Activated CD4-positive, alpha-beta T cell treated with anti-CD3 and anti-CD28 coated beads for 36 hours (primary cell): ENCODE results near the gene TNFRSF1A. TPM values are rescaled to one million over a fixed set of nuclear protein-coding genes. Genes with fewer than 3 reads are reported as not detected.
"Not testable (repeated sequence)": the region's sequence is repeated elsewhere in the genome, so short reads cannot be mapped to it uniquely, and the experiment has no call there.

Source experiments
- ATAC-seq: fragments of 200-7000 bp; cut with Tn5 transposase; one replicate; pipeline ENCODE4 v1.10.0; 2021; ENCODE audit warnings: mild to moderate bottlenecking, moderate library complexity
- CTCF ChIA-PET: fragments of 350-600 bp; sonication (Branson Sonifier 250); formaldehyde crosslinking; loops from one replicate; lab custom pipeline; 2021; ENCODE audit warnings: antibody characterized with exemption; lab: Charles Lee
- POLR2A ChIA-PET: fragments of 350-600 bp; sonication (Branson Sonifier 250); formaldehyde crosslinking; loops from one replicate; lab custom pipeline; 2021; ENCODE audit warnings: antibody characterized with exemption, inconsistent platforms; lab: Charles Lee
- DNase-seq: peaks from one replicate; pipeline ENCODE4 v3.0.0-alpha.2; 2020
- H3K27ac Mint-ChIP-seq: one replicate; pipeline ENCODE4 v1.8.0; 2021; ENCODE audit warnings: mixed read lengths
- H3K27me3 Mint-ChIP-seq: one replicate; pipeline ENCODE4 v1.8.0; 2021; ENCODE audit warnings: mixed read lengths
- H3K36me3 Mint-ChIP-seq: one replicate; pipeline ENCODE4 v1.8.0; 2021; ENCODE audit warnings: low read depth, mixed read lengths
- H3K4me1 Mint-ChIP-seq: one replicate; pipeline ENCODE4 v1.8.0; 2021; ENCODE audit warnings: mixed read lengths
- H3K4me3 Mint-ChIP-seq: one replicate; pipeline ENCODE4 v1.8.0; 2021; ENCODE audit warnings: mild to moderate bottlenecking, moderate library complexity, mixed read lengths
- H3K9me3 Mint-ChIP-seq: one replicate; pipeline ENCODE4 v1.8.0; 2021; ENCODE audit warnings: low read depth, mixed read lengths
- intact Hi-C, 2 experiments: fragments of 100-400 bp; cut with DNase I in 1 of 2; cut with micrococcal nuclease in 1 of 2; formaldehyde crosslinking; loops; one replicate each; pipeline versions ENCODE4 v1.14.2 to v1.15.1; 2022 to 2024; cut with DNase I, micrococcal nuclease
- total RNA-seq, 2 experiments: library from RNA; stranded (reverse); gene quantifications; one replicate each; pipeline ENCODE4 v1.2.3, GENCODE V29; 2021

The TNFRSF1A gene
- total RNA-seq, 2 experiments from 2014 or later: 42.1 to 58.7 TPM

GRCh38 chr12:6354495-6355393 is 12.9 kb upstream of the TNFRSF1A start:
- no peaks in the 10 kb centered on the region for H3K9me3 Mint-ChIP-seq
- no peaks in the 10 kb centered on the region for H3K4me1 Mint-ChIP-seq
- no peak overlapping the region for H3K4me3 Mint-ChIP-seq
- POLR2A ChIA-PET: no interaction called here
- no peak overlapping the region for H3K27ac Mint-ChIP-seq
- H3K36me3 Mint-ChIP-seq: no peaks in the 10 kb centered on the region
- H3K27me3 Mint-ChIP-seq: no peaks in the 10 kb centered on the region
- no peak for ATAC-seq
- intact Hi-C loops: no loop called here
- no peak for DNase-seq
- CTCF ChIA-PET: interaction anchor here (0.7 kb wide), 1 partner anchor 15 kb away, joined by 3 read pairs; no protein-coding TSS in a partner anchor

GRCh38 chr12:6352193-6353173 is 10.6 kb upstream of the TNFRSF1A start:
- Mint-ChIP-seq H3K4me1 (peaks cover 2% of the 10 kb centered on the region), H3K27me3 (no peaks in the 10 kb centered on the region), H3K9me3 (no peaks in the 10 kb centered on the region), H3K36me3 (no peaks in the 10 kb centered on the region), H3K27ac (no peak overlapping the region), H3K4me3 (no peak overlapping the region)
- ChIA-PET POLR2A (no interaction called here), CTCF (interaction anchor here (0.8 to 1.1 kb wide), 2 partner anchors 9 to 440 kb away, joined by 3 read pairs; no protein-coding TSS in a partner anchor)
- ATAC-seq (no peak), DNase-seq (no peak)
- intact Hi-C loops: no loop called here

- H3K4me1 Mint-ChIP-seq: peaks cover 10% of the 10 kb centered on the region
- ChIA-PET POLR2A (interaction anchor here (0.6 kb wide), 1 partner anchor 18 kb away, joined by 6 read pairs; no protein-coding TSS in a partner anchor), CTCF (interaction anchor here (0.8 to 0.9 kb wide), 2 partner anchors 114 to 441 kb away, joined by 3 read pairs; no protein-coding TSS in a partner anchor)
- no peaks in the 10 kb centered on the region for H3K27me3 Mint-ChIP-seq
- intact Hi-C loops: no loop called here
- H3K9me3 Mint-ChIP-seq: no peaks in the 10 kb centered on the region
- no peak overlapping the region for H3K4me3 Mint-ChIP-seq
- no peak overlapping the region for H3K27ac Mint-ChIP-seq
- DNase-seq: no peak
- no peak for ATAC-seq
- no peaks in the 10 kb centered on the region for H3K36me3 Mint-ChIP-seq
These were observed 9.7 kb upstream of the TNFRSF1A start for GRCh38 chr12:6351622-6352021.

- H3K9me3 Mint-ChIP-seq: no peaks in the 10 kb centered on the region
- intact Hi-C loops: no loop called here
- CTCF ChIA-PET: interaction anchor here (0.6 to 0.7 kb wide), 2 partner anchors 129 to 405 kb away, joined by 4 read pairs; partner anchors contain the start of gene MLF2
- H3K27ac Mint-ChIP-seq: no peak overlapping the region
- peaks cover 38% of the 10 kb centered on the region for H3K4me1 Mint-ChIP-seq
- H3K36me3 Mint-ChIP-seq: no peaks in the 10 kb centered on the region
- H3K27me3 Mint-ChIP-seq: no peaks in the 10 kb centered on the region
- ATAC-seq (no peak), DNase-seq (no peak)
- POLR2A ChIA-PET: interaction anchor here (0.7 kb wide), 1 partner anchor 8 kb away, joined by 3 read pairs; no protein-coding TSS in a partner anchor
- no peak overlapping the region for H3K4me3 Mint-ChIP-seq
These were observed 5.8 kb upstream of the TNFRSF1A start for GRCh38 chr12:6347367-6348338.

GRCh38 chr12:6346942-6347341 is 5.1 kb upstream of the TNFRSF1A start:
- no peaks in the 10 kb centered on the region for H3K27me3 Mint-ChIP-seq
- ATAC-seq (no peak), DNase-seq (no peak)
- H3K9me3 Mint-ChIP-seq: no peaks in the 10 kb centered on the region
- peaks cover 45% of the 10 kb centered on the region for H3K4me1 Mint-ChIP-seq
- H3K27ac Mint-ChIP-seq: no peak overlapping the region
- intact Hi-C loops: no loop called here
- H3K4me3 Mint-ChIP-seq: no peak overlapping the region
- ChIA-PET CTCF (interaction anchor here (0.6 to 2.2 kb wide), 3 partner anchors 24 to 406 kb away, joined by 4 to 6 read pairs (median 4); partner anchors contain the start of gene MLF2), POLR2A (no interaction called here)
- no peaks in the 10 kb centered on the region for H3K36me3 Mint-ChIP-seq

GRCh38 chr12:6346235-6346832 is 4.5 kb upstream of the TNFRSF1A start:
- Mint-ChIP-seq H3K36me3 (no peaks in the 10 kb centered on the region), H3K9me3 (no peaks in the 10 kb centered on the region), H3K4me3 (no peak overlapping the region), H3K27me3 (no peaks in the 10 kb centered on the region), H3K27ac (peak overlapping the region; percentile 20), H3K4me1 (peaks cover 47% of the 10 kb centered on the region)
- no peak for DNase-seq
- ChIA-PET CTCF (interaction anchor here (0.6 to 2.2 kb wide), 6 partner anchors 20 to 259 kb away, joined by 3 to 7 read pairs (median 4); no protein-coding TSS in a partner anchor), POLR2A (interaction anchor here (0.6 to 1.8 kb wide), 3 partner anchors 10 to 615 kb away, joined by 3 to 11 read pairs (median 6); no protein-coding TSS in a partner anchor)
- intact Hi-C loops: no loop called here
- ATAC-seq: no peak

GRCh38 chr12:6345319-6346091 is 3.6 kb upstream of the TNFRSF1A start:
- H3K9me3 Mint-ChIP-seq: no peaks in the 10 kb centered on the region
- ATAC-seq: peak; percentile 85
- H3K4me1 Mint-ChIP-seq: peaks cover 47% of the 10 kb centered on the region
- no peaks in the 10 kb centered on the region for H3K27me3 Mint-ChIP-seq
- ChIA-PET POLR2A (interaction anchor here (0.6 to 1.8 kb wide), 3 partner anchors 9 to 616 kb away, joined by 3 to 11 read pairs (median 6); no protein-coding TSS in a partner anchor), CTCF (interaction anchor here (0.6 to 2.2 kb wide), 11 partner anchors 8 to 259 kb away, joined by 3 to 9 read pairs (median 4); partner anchors contain the start of gene VAMP1)
- intact Hi-C loops: loop anchor here in 1 of 2 experiments (1.0 kb wide), 1 partner anchor 10 kb away; no protein-coding TSS in a partner anchor
- DNase-seq: peak; percentile 78
- peak overlapping the region; percentile 79 for H3K27ac Mint-ChIP-seq
- no peak overlapping the region for H3K4me3 Mint-ChIP-seq
- no peaks in the 10 kb centered on the region for H3K36me3 Mint-ChIP-seq

GRCh38 chr12:6344101-6344660 is 2.3 kb upstream of the TNFRSF1A start:
- H3K36me3 Mint-ChIP-seq, DNase-seq, H3K27ac Mint-ChIP-seq, POLR2A ChIA-PET, H3K27me3 Mint-ChIP-seq, ATAC-seq, H3K4me3 Mint-ChIP-seq, H3K9me3 Mint-ChIP-seq: not testable (repeated sequence)
- CTCF ChIA-PET: interaction anchor here (0.6 to 1.5 kb wide), 4 partner anchors 9 to 120 kb away, joined by 3 to 5 read pairs (median 4); no protein-coding TSS in a partner anchor
- intact Hi-C loops: loop anchor here in 1 of 2 experiments (5.0 kb wide), 2 partner anchors 443 to 1697 kb away; partner anchors contain the start of genes AKAP3, CD4 and NDUFA9
- H3K4me1 Mint-ChIP-seq: peaks cover 47% of the 10 kb centered on the region

- no peak overlapping the region for H3K27ac Mint-ChIP-seq
- CTCF ChIA-PET: interaction anchor here (0.6 to 1.5 kb wide), 4 partner anchors 8 to 121 kb away, joined by 3 to 5 read pairs (median 4); no protein-coding TSS in a partner anchor
- no peaks in the 10 kb centered on the region for H3K36me3 Mint-ChIP-seq
- ATAC-seq (no peak), DNase-seq (no peak)
- POLR2A ChIA-PET: no interaction called here
- H3K9me3 Mint-ChIP-seq: no peaks in the 10 kb centered on the region
- H3K27me3 Mint-ChIP-seq: no peaks in the 10 kb centered on the region
- intact Hi-C loops: loop anchor here in 1 of 2 experiments (5.0 kb wide), 2 partner anchors 444 to 1696 kb away; partner anchors contain the start of genes AKAP3, CD4 and NDUFA9
- H3K4me3 Mint-ChIP-seq: no peak overlapping the region
- peaks cover 47% of the 10 kb centered on the region for H3K4me1 Mint-ChIP-seq
These were observed 1.6 kb upstream of the TNFRSF1A start for GRCh38 chr12:6343518-6343917.
